Neural cell (in vitro differentiated cells): ENCODE results near the gene MAP4K3. TPM values are rescaled to one million over a fixed set of nuclear protein-coding genes. Genes with fewer than 3 reads are reported as not detected.

Experiments
- H2AFZ ChIP-seq: fragments of 200-600, 300-800 bp; sonication (generic), shearing (Covaris generic); 2 replicates; pipeline ENCODE4 v1.6.0; 2014; ENCODE audit warnings: low read depth, mild to moderate bottlenecking, antibody characterized with exemption, low read length, moderate library complexity
- H3F3A ChIP-seq: fragments of 200-600 bp; shearing (Covaris generic); 2 replicates; pipeline ENCODE4 v1.6.1; 2016; ENCODE audit warnings: mild to moderate bottlenecking, moderate library complexity, mixed read lengths, antibody characterized with exemption, low read length; ENCODE audit not compliant: insufficient read depth, poor library complexity, severe bottlenecking
- H3K27ac ChIP-seq: fragments of 200-600, 300-800 bp; sonication (generic), shearing (Covaris generic); 2 replicates; pipeline ENCODE4 v1.5.1; 2014; ENCODE audit warnings: mild to moderate bottlenecking, low read length, moderate library complexity
- H3K27me3 ChIP-seq: fragments of 300-800, 200-600 bp; sonication (generic), shearing (Covaris generic); 2 replicates; pipeline ENCODE4 v1.6.0; 2014; ENCODE audit warnings: mild to moderate bottlenecking, low read depth, low read length, moderate library complexity; ENCODE audit not compliant: insufficient read depth
- H3K36me3 ChIP-seq: fragments of 300-800, 200-600 bp; sonication (generic), shearing (Covaris generic); 2 replicates; pipeline ENCODE4 v1.5.1; 2014; ENCODE audit warnings: mild to moderate bottlenecking, antibody characterized with exemption, low read length, moderate library complexity; ENCODE audit not compliant: insufficient read depth
- H3K4me2 ChIP-seq: fragments of 300-800, 200-600 bp; sonication (generic), shearing (Covaris generic); 2 replicates; pipeline ENCODE4 v1.6.0; 2014; ENCODE audit warnings: mild to moderate bottlenecking, low read length
- H3K4me3 ChIP-seq: fragments of 300-800, 200-600 bp; sonication (generic), shearing (Covaris generic); 2 replicates; pipeline ENCODE4 v1.5.1; 2014; ENCODE audit warnings: mild to moderate bottlenecking, low read length, moderate library complexity
- H3K79me2 ChIP-seq: fragments of 200-600 bp; shearing (Covaris generic); replicated peaks from 2 replicates; pipeline ENCODE4 v1.6.0; 2014; ENCODE audit warnings: mild to moderate bottlenecking, low read length, moderate library complexity; ENCODE audit not compliant: insufficient read depth
- H3K9ac ChIP-seq: fragments of 300-800, 200-600 bp; sonication (generic), shearing (Covaris generic); 2 replicates; pipeline ENCODE4 v1.6.1; 2016; ENCODE audit warnings: mild to moderate bottlenecking, low read length, mixed read lengths
- H3K9me2 ChIP-seq: fragments of 200-600 bp; shearing (Covaris generic); 2 replicates; pipeline ENCODE4 v1.6.1; 2016; ENCODE audit warnings: mild to moderate bottlenecking, low read length, mixed read lengths; ENCODE audit not compliant: insufficient read depth
- H3K9me3 ChIP-seq: fragments of 200-600, 300-800 bp; sonication (generic), shearing (Covaris generic); 2 replicates; pipeline ENCODE4 v1.6.1; 2016; ENCODE audit warnings: mild to moderate bottlenecking, mixed run types, low read length, moderate library complexity, mixed read lengths
- H4K20me1 ChIP-seq: fragments of 200-600 bp; shearing (Covaris generic); 2 replicates; pipeline ENCODE4 v1.6.1; 2016; ENCODE audit warnings: mild to moderate bottlenecking, mixed run types; ENCODE audit not compliant: insufficient read depth
- EP300 ChIP-seq: fragments of 450-650 bp; conservative IDR thresholded peaks from 2 replicates; pipeline ENCODE4 v1.6.1; 2014; ENCODE audit warnings: antibody characterized with exemption, mild to moderate bottlenecking, moderate library complexity; ENCODE audit not compliant: poor library complexity, severe bottlenecking
- EZH2 ChIP-seq: fragments of 200-600, 300-800 bp; shearing (Covaris generic), sonication (generic); IDR thresholded peaks from 2 replicates; pipeline ENCODE4 v1.6.1; 2014; ENCODE audit warnings: antibody characterized with exemption, low read length, borderline replicate concordance, mild to moderate bottlenecking; ENCODE audit not compliant: insufficient read depth, poor library complexity, severe bottlenecking
- MXI1 ChIP-seq: fragments of 450-650 bp; conservative IDR thresholded peaks from 2 replicates; pipeline ENCODE4 v1.6.1; 2014; ENCODE audit warnings: antibody characterized with exemption, mild to moderate bottlenecking; ENCODE audit not compliant: poor library complexity, severe bottlenecking
- POLR2AphosphoS5 ChIP-seq: IDR thresholded peaks from 2 replicates; pipeline ENCODE4 v1.6.1; 2012
- RAD21 ChIP-seq: fragments of 450-650 bp; conservative IDR thresholded peaks from 2 replicates; pipeline ENCODE4 v1.6.1; 2014; ENCODE audit warnings: antibody characterized with exemption, mild to moderate bottlenecking, moderate library complexity
- SMC3 ChIP-seq: fragments of 450-650 bp; conservative IDR thresholded peaks from 2 replicates; pipeline ENCODE4 v1.6.1; 2014; ENCODE audit warnings: antibody characterized with exemption, mild to moderate bottlenecking, moderate library complexity; ENCODE audit not compliant: poor library complexity
- TAF1 ChIP-seq: IDR thresholded peaks from 2 replicates; pipeline ENCODE4 v1.6.1; 2012; ENCODE audit warnings: low read depth
- polyA plus RNA-seq: library from polyadenylated mRNA; depleted of rRNA; stranded (reverse); fragments of >200 nt; gene quantifications from 2 replicates; pipeline ENCODE4 v1.2.3, GENCODE V29; 2014
- TF ChIP-seq, protein P1 (sequence below): fragments of 450-650 bp; IDR thresholded peaks from 2 replicates; pipeline ENCODE4 v1.5.1; 2014; ENCODE audit warnings: antibody characterized with exemption, mild to moderate bottlenecking, moderate library complexity; ENCODE audit not compliant: poor library complexity, severe bottlenecking
- TF ChIP-seq, protein P2 (sequence below): IDR thresholded peaks from 2 replicates; pipeline ENCODE4 v1.6.1; 2012; ENCODE audit warnings: borderline replicate concordance

The MAP4K3 gene
- polyA plus RNA-seq, 1 donor from 2014 or later, result 105 TPM

DNA sequence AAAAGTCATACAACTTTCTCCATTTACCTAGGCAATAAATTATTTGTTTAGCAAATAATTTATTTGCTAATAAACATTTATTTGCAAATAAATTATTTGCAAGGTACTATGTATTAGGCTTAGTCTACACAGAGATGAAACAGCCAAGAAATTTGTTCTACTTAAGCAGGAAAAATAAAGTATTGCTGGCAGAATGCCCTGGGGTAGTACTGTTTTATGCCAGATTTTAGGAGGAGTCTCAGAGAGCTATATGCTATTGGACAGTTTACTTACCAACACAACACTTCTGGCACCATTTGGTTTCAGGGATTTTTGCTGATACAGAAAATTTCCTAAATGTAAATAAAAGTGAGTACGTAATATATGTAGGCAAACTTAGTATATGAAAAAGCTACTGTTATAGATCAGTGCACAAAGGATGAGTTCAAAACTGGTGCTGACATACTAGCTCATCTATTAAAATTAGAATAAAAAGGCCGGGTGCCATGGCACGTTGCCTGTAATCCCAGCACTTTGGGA lies 170.1 kb downstream of the MAP4K3 start:
- Histone ChIP-seq H3K36me3 (no peaks in the 10 kb centered on the region), H3K79me2 (no peaks in the 10 kb centered on the region), H3K27ac (no peak overlapping the region), H3K4me3 (no peak overlapping the region), H3F3A (no peaks in the 10 kb centered on the region), H3K9me3 (no peaks in the 10 kb centered on the region), H2AFZ (no peak overlapping the region), H4K20me1 (no peaks in the 10 kb centered on the region), H3K27me3 (no peaks in the 10 kb centered on the region), H3K9ac (no peak overlapping the region), H3K9me2 (no peaks in the 10 kb centered on the region), H3K4me2 (no peak overlapping the region)
- TF ChIP-seq EZH2 (no peak), MXI1 (no peak), RAD21 (no peak), POLR2AphosphoS5 (no peak), TAF1 (no peak), EP300 (no peak), SMC3 (no peak)
- TF ChIP-seq, protein P1, sequence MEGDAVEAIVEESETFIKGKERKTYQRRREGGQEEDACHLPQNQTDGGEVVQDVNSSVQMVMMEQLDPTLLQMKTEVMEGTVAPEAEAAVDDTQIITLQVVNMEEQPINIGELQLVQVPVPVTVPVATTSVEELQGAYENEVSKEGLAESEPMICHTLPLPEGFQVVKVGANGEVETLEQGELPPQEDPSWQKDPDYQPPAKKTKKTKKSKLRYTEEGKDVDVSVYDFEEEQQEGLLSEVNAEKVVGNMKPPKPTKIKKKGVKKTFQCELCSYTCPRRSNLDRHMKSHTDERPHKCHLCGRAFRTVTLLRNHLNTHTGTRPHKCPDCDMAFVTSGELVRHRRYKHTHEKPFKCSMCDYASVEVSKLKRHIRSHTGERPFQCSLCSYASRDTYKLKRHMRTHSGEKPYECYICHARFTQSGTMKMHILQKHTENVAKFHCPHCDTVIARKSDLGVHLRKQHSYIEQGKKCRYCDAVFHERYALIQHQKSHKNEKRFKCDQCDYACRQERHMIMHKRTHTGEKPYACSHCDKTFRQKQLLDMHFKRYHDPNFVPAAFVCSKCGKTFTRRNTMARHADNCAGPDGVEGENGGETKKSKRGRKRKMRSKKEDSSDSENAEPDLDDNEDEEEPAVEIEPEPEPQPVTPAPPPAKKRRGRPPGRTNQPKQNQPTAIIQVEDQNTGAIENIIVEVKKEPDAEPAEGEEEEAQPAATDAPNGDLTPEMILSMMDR, result no peak
- TF ChIP-seq, protein P2, sequence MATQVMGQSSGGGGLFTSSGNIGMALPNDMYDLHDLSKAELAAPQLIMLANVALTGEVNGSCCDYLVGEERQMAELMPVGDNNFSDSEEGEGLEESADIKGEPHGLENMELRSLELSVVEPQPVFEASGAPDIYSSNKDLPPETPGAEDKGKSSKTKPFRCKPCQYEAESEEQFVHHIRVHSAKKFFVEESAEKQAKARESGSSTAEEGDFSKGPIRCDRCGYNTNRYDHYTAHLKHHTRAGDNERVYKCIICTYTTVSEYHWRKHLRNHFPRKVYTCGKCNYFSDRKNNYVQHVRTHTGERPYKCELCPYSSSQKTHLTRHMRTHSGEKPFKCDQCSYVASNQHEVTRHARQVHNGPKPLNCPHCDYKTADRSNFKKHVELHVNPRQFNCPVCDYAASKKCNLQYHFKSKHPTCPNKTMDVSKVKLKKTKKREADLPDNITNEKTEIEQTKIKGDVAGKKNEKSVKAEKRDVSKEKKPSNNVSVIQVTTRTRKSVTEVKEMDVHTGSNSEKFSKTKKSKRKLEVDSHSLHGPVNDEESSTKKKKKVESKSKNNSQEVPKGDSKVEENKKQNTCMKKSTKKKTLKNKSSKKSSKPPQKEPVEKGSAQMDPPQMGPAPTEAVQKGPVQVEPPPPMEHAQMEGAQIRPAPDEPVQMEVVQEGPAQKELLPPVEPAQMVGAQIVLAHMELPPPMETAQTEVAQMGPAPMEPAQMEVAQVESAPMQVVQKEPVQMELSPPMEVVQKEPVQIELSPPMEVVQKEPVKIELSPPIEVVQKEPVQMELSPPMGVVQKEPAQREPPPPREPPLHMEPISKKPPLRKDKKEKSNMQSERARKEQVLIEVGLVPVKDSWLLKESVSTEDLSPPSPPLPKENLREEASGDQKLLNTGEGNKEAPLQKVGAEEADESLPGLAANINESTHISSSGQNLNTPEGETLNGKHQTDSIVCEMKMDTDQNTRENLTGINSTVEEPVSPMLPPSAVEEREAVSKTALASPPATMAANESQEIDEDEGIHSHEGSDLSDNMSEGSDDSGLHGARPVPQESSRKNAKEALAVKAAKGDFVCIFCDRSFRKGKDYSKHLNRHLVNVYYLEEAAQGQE, result no peak

DNA sequence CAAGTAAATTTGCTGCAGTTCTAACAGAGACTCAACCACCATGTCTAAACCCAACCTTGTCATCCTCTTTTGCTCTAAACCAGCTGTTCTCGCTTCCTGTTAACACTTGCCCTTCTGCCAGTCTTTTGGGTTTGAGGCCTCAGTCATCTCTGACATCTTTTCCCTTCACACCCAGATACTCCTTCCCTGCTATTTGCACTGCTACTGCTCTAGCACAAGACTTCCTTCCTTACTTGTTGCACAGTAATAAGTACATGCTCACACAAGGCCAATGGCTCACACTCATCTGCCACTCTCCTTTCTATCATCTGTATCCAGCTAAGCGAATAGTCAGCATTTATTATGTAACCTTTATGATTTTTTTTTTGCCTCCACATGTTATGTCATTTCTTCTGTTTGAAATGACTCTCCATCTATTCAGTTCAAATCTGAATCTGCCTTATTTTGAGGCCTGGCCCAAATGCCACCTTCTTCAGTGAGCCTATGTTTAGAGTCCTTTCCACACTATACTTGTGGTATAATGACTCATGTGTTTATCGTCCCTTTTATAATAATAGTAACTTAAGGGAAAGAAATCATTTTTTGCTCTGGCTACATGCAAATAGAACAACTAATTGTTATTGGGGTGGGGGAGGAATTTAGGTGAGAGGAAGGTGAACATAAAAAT lies 170.8 kb downstream of the MAP4K3 start:
- H2AFZ ChIP-seq, result no peak overlapping the region
- H3K9me3 ChIP-seq, result no peaks in the 10 kb centered on the region
- no peaks in the 10 kb centered on the region for H3K27me3 ChIP-seq
- H3F3A ChIP-seq, result no peaks in the 10 kb centered on the region
- no peaks in the 10 kb centered on the region for H3K79me2 ChIP-seq
- no peak overlapping the region for H3K4me3 ChIP-seq
- H3K36me3 ChIP-seq, result no peaks in the 10 kb centered on the region
- H3K9me2 ChIP-seq, result no peaks in the 10 kb centered on the region
- TF ChIP-seq, protein P1, result no peak
- no peak for TF ChIP-seq POLR2AphosphoS5
- TF ChIP-seq, protein P2, result no peak
- H3K4me2 ChIP-seq, result no peak overlapping the region
- H4K20me1 ChIP-seq, result no peaks in the 10 kb centered on the region
- no peak overlapping the region for H3K27ac ChIP-seq
- H3K9ac ChIP-seq, result no peak overlapping the region
